ENCODE results near the gene EXOG.

DNA sequence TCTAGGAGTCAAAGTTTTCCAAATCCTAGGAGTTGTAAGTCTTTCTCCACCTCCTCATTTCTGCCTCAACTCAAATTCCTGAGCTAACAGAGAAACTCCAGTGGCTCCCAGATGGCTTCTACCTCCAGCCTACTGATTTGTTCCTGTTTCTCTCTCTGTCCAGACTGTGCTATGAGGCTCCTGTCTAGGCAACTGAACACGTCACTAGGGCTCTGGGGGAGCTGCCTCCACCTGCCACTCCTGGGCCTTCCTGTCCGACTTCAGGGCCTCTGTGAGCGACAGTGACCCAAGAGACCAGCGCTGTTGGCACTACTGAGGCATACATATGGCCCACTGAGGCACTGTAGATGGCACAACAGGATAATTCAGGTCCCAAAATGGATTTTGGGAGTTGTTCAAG is 71.4 kb downstream of the EXOG start:
- TF ChIP-seq CTCF (IDR thresholded peaks at IDR 0.05) = no peak
- TF ChIP-seq, protein P1, sequence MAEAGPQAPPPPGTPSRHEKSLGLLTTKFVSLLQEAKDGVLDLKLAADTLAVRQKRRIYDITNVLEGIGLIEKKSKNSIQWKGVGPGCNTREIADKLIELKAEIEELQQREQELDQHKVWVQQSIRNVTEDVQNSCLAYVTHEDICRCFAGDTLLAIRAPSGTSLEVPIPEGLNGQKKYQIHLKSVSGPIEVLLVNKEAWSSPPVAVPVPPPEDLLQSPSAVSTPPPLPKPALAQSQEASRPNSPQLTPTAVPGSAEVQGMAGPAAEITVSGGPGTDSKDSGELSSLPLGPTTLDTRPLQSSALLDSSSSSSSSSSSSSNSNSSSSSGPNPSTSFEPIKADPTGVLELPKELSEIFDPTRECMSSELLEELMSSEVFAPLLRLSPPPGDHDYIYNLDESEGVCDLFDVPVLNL (CRISPR knock-in tag; IDR thresholded peaks at IDR 0.05; ENCODE audit: borderline replicate concordance, low read depth) = no peak
- no peak for TF ChIP-seq PREB (CRISPR knock-in tag; IDR thresholded peaks at IDR 0.05; ENCODE audit: borderline replicate concordance)
- TF ChIP-seq, protein P2, sequence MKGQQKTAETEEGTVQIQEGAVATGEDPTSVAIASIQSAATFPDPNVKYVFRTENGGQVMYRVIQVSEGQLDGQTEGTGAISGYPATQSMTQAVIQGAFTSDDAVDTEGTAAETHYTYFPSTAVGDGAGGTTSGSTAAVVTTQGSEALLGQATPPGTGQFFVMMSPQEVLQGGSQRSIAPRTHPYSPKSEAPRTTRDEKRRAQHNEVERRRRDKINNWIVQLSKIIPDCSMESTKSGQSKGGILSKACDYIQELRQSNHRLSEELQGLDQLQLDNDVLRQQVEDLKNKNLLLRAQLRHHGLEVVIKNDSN (CRISPR knock-in tag; IDR thresholded peaks at IDR 0.05) = no peak
- TF ChIP-seq AR (CRISPR knock-in tag; IDR thresholded peaks at IDR 0.05) = no peak
- TF ChIP-seq, protein P3, sequence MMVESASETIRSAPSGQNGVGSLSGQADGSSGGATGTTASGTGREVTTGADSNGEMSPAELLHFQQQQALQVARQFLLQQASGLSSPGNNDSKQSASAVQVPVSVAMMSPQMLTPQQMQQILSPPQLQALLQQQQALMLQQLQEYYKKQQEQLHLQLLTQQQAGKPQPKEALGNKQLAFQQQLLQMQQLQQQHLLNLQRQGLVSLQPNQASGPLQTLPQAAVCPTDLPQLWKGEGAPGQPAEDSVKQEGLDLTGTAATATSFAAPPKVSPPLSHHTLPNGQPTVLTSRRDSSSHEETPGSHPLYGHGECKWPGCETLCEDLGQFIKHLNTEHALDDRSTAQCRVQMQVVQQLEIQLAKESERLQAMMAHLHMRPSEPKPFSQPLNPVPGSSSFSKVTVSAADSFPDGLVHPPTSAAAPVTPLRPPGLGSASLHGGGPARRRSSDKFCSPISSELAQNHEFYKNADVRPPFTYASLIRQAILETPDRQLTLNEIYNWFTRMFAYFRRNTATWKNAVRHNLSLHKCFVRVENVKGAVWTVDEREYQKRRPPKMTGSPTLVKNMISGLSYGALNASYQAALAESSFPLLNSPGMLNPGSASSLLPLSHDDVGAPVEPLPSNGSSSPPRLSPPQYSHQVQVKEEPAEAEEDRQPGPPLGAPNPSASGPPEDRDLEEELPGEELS (CRISPR knock-in tag; IDR thresholded peaks at IDR 0.05) = no peak
- no peak for TF ChIP-seq CBFB (CRISPR knock-in tag; IDR thresholded peaks at IDR 0.05; ENCODE audit: low read depth)
- TF ChIP-seq, protein P4, sequence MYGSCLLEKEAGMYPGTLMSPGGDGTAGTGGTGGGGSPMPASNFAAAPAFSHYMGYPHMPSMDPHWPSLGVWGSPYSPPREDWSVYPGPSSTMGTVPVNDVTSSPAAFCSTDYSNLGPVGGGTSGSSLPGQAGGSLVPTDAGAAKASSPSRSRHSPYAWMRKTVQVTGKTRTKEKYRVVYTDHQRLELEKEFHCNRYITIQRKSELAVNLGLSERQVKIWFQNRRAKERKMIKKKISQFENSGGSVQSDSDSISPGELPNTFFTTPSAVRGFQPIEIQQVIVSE (CRISPR knock-in tag; IDR thresholded peaks at IDR 0.05; ENCODE audit: borderline replicate concordance) = no peak

Measured in WTC11 (cell line).